B cell (primary cell): ENCODE measurements around the gene THUMPD2. TPM values are rescaled to one million over a fixed set of nuclear protein-coding genes. Genes with fewer than 3 reads are reported as not detected.

Source experiments
- ATAC-seq: fragments of 200-7000 bp; cut with Tn5 transposase; one replicate; pipeline ENCODE4 v1.10.0; 2021; ENCODE audit warnings: low read depth, mild to moderate bottlenecking, moderate number of reproducible peaks, moderate library complexity
- CTCF ChIA-PET: fragments of 350-600 bp; sonication (Branson Sonifier 250); formaldehyde crosslinking; loops from one replicate; lab custom pipeline; 2021; ENCODE audit warnings: antibody characterized with exemption, inconsistent platforms; lab: Charles Lee
- POLR2A ChIA-PET: fragments of 350-600 bp; sonication (Branson Sonifier 250); formaldehyde crosslinking; loops from one replicate; lab custom pipeline; 2021; ENCODE audit warnings: antibody characterized with exemption; lab: Charles Lee
- DNase-seq: peaks from one replicate; pipeline ENCODE4 v3.0.0; 2013
- H2AFZ ChIP-seq: 2 replicates; pipeline ENCODE4 v1.6.1; 2012; ENCODE audit warnings: mild to moderate bottlenecking, low read depth, low read length; ENCODE audit not compliant: insufficient read depth, poor library complexity, severe bottlenecking
- H3K27ac ChIP-seq, 2 donors: 1 replicate in 1 of 2; 2 replicates in 1 of 2; pipeline ENCODE4 v1.5.1; 2012 to 2013; ENCODE audit warnings: low read length in 2 of 2, mild to moderate bottlenecking in 2 of 2, moderate library complexity in 1 of 2
- H3K27me3 ChIP-seq, 4 experiments: fragments of 200-600 bp in 1 of 4; sonication (generic) in 1 of 4; replicated peaks in 1 of 4; 1 replicate in 2 of 4; 2 replicates in 2 of 4; pipeline versions ENCODE4 v1.6.1 to v1.7.0; 2013 to 2016; ENCODE audit warnings: low read length in 3 of 4, mild to moderate bottlenecking in 2 of 4, mixed read lengths in 1 of 4, moderate library complexity in 1 of 4; ENCODE audit not compliant: insufficient read depth in 4 of 4, control insufficient read depth in 3 of 4; ENCODE audit errors: control extremely low read depth in 1 of 4
- H3K36me3 ChIP-seq, 2 experiments: replicated peaks in 1 of 2; 1 replicate in 1 of 2; 2 replicates in 1 of 2; pipeline versions ENCODE4 v1.6.1 to v1.7.1; 2013; ENCODE audit warnings: low read length in 1 of 2; ENCODE audit not compliant: insufficient read depth in 2 of 2, control insufficient read depth in 1 of 2; ENCODE audit errors: control extremely low read depth in 1 of 2, extremely low read depth in 1 of 2
- H3K4me1 ChIP-seq, 2 donors: fragments of 200-600 bp in 1 of 2; sonication (generic) in 1 of 2; 1 replicate in 1 of 2; 2 replicates in 1 of 2; pipeline versions ENCODE4 v1.5.1 to v1.6.1; 2013 to 2017; ENCODE audit warnings: low read length in 2 of 2; ENCODE audit not compliant: control insufficient read depth in 2 of 2, insufficient read depth in 2 of 2
- H3K4me2 ChIP-seq: replicated peaks from 2 replicates; pipeline ENCODE3; 2012; ENCODE audit warnings: mild to moderate bottlenecking, low read depth, low read length; ENCODE audit not compliant: poor library complexity, severe bottlenecking
- H3K4me3 ChIP-seq, 5 experiments: fragments of 200-600 bp in 1 of 5; sonication (generic) in 1 of 5; 1 replicate in 3 of 5; 2 replicates in 2 of 5; pipeline versions ENCODE4 v1.5.1 to v1.7.0; 2011 to 2016; ENCODE audit warnings: low read length in 4 of 5, mild to moderate bottlenecking in 4 of 5, low read depth in 2 of 5, control low read depth in 1 of 5, moderate library complexity in 1 of 5; ENCODE audit not compliant: insufficient read depth in 1 of 5; ENCODE audit errors: control extremely low read depth in 1 of 5, extremely low read depth in 1 of 5
- H3K79me2 ChIP-seq: fragments of 200-600 bp; sonication (generic); one replicate; pipeline ENCODE4 v1.6.0; 2016; ENCODE audit warnings: low read length; ENCODE audit not compliant: control insufficient read depth, insufficient read depth
- H3K9ac ChIP-seq: fragments of 200-600 bp; sonication (generic); 2 replicates; pipeline ENCODE4 v1.6.1; 2017; ENCODE audit warnings: mild to moderate bottlenecking, low read length, moderate library complexity
- H3K9me3 ChIP-seq, 3 donors: one replicate each; pipeline versions ENCODE4 v1.6.1 to v1.7.1; 2013; ENCODE audit warnings: low read length in 2 of 3; ENCODE audit not compliant: control insufficient read depth in 2 of 3, insufficient read depth in 1 of 3; ENCODE audit errors: control extremely low read depth in 1 of 3
- H4K20me1 ChIP-seq: 2 replicates; pipeline ENCODE4 v1.6.0; 2012; ENCODE audit warnings: mild to moderate bottlenecking, low read length; ENCODE audit not compliant: insufficient read depth, control insufficient read depth, poor library complexity, severe bottlenecking
- H3K27ac Mint-ChIP-seq: one replicate; pipeline ENCODE4 v1.8.0; 2021; ENCODE audit warnings: mixed read lengths
- H3K27me3 Mint-ChIP-seq: one replicate; pipeline ENCODE4 v1.8.0; 2021; ENCODE audit warnings: mixed read lengths
- H3K4me1 Mint-ChIP-seq: one replicate; pipeline ENCODE4 v1.8.0; 2021; ENCODE audit warnings: mixed read lengths
- H3K4me3 Mint-ChIP-seq: one replicate; pipeline ENCODE4 v1.8.0; 2021; ENCODE audit warnings: mixed read lengths
- H3K9me3 Mint-ChIP-seq: one replicate; pipeline ENCODE4 v1.8.0; 2022; ENCODE audit warnings: mixed read lengths; ENCODE audit not compliant: insufficient read depth
- EZH2 ChIP-seq: IDR thresholded peaks from 2 replicates; pipeline ENCODE4 v1.6.1; 2012; ENCODE audit warnings: borderline replicate concordance, low read depth, mild to moderate bottlenecking, moderate library complexity, low read length; ENCODE audit not compliant: insufficient read depth, poor library complexity, severe bottlenecking
- WGBS: methylation state at CpG from one replicate; pipeline ENCODE4 v1.1.5; 2013; ENCODE audit warnings: missing lambda C conversion rate; ENCODE audit not compliant: insufficient coverage; 5-methylcytosine and 5-hydroxymethylcytosine counted together
- intact Hi-C: fragments of 100-400 bp; cut with micrococcal nuclease; formaldehyde crosslinking; loops from one replicate; pipeline ENCODE4 v1.10.0; 2022
- polyA plus RNA-seq: library from polyadenylated mRNA; depleted of rRNA; stranded (reverse); fragments of >200 nt; gene quantifications from 2 replicates; pipeline ENCODE4 v1.2.3, GENCODE V29; 2012
- total RNA-seq, 2 donors: library from RNA; stranded (reverse); fragments of 120-200 nt in 1 of 2; gene quantifications; 1 replicate in 1 of 2; 2 replicates in 1 of 2; pipeline versions ENCODE4 v1.2.3 to v1.2.4, GENCODE V29; 2013 to 2022
- TF ChIP-seq, protein P1 (sequence below): fragments of 200-600 bp; IDR thresholded peaks from one replicate; pipeline ENCODE4 v1.8.0; 2022; ENCODE audit warnings: antibody characterized with exemption, mild to moderate bottlenecking

The THUMPD2 gene
- total and polyA plus RNA-seq, 2 donors (not counting 1 experiment from before 2014, with no cell fraction given), result 11.0 to 14.8 TPM

GRCh38 chr2:39723946-39724827 lies 54.9 kb downstream of the THUMPD2 start:
- POLR2A ChIA-PET, result interaction anchor here (0.5 kb wide), 1 partner anchor 174 kb away, joined by 4 read pairs; no protein-coding TSS in a partner anchor
- Histone ChIP-seq H3K4me3 (no peak overlapping the region), H3K4me2 (no peak overlapping the region), H3K36me3 (no peaks in the 10 kb centered on the region), H3K9ac (no peak overlapping the region), H3K27me3 (no peaks in the 10 kb centered on the region), H3K27ac (no peak overlapping the region), H2AFZ (no peak overlapping the region), H3K4me1 (peaks cover 0 to 12% of the 10 kb centered on the region in 2 donors), H4K20me1 (no peaks in the 10 kb centered on the region), H3K79me2 (no peaks in the 10 kb centered on the region), H3K9me3 (no peaks in the 10 kb centered on the region)
- ATAC-seq, result no peak
- Mint-ChIP-seq H3K27ac (no peak overlapping the region), H3K4me1 (peaks cover 9% of the 10 kb centered on the region), H3K9me3 (no peaks in the 10 kb centered on the region), H3K27me3 (peaks cover 16% of the 10 kb centered on the region), H3K4me3 (no peak overlapping the region)
- 83% methylated on average over 3 of the region's 9 CpGs for WGBS
- intact Hi-C loops, result no loop called here
- CTCF ChIA-PET, result no interaction called here
- DNase-seq, result no peak
- TF ChIP-seq EZH2, result no peak
- TF ChIP-seq, protein P1, sequence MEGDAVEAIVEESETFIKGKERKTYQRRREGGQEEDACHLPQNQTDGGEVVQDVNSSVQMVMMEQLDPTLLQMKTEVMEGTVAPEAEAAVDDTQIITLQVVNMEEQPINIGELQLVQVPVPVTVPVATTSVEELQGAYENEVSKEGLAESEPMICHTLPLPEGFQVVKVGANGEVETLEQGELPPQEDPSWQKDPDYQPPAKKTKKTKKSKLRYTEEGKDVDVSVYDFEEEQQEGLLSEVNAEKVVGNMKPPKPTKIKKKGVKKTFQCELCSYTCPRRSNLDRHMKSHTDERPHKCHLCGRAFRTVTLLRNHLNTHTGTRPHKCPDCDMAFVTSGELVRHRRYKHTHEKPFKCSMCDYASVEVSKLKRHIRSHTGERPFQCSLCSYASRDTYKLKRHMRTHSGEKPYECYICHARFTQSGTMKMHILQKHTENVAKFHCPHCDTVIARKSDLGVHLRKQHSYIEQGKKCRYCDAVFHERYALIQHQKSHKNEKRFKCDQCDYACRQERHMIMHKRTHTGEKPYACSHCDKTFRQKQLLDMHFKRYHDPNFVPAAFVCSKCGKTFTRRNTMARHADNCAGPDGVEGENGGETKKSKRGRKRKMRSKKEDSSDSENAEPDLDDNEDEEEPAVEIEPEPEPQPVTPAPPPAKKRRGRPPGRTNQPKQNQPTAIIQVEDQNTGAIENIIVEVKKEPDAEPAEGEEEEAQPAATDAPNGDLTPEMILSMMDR, result no peak

GRCh38 chr2:39723497-39723896 lies 55.6 kb downstream of the THUMPD2 start:
- Mint-ChIP-seq H3K4me1 (peaks cover 4% of the 10 kb centered on the region), H3K27ac (no peak overlapping the region), H3K4me3 (no peak overlapping the region), H3K9me3 (no peaks in the 10 kb centered on the region), H3K27me3 (peaks cover 16% of the 10 kb centered on the region)
- H3K4me3 ChIP-seq, result no peak overlapping the region
- WGBS, result 100% methylated on average over 1 of the region's 2 CpGs
- H3K9ac ChIP-seq, result no peak overlapping the region
- H3K27me3 ChIP-seq, result no peaks in the 10 kb centered on the region
- H4K20me1 ChIP-seq, result no peaks in the 10 kb centered on the region
- TF ChIP-seq, protein P1, result no peak
- TF ChIP-seq EZH2, result no peak
- DNase-seq (no peak), ATAC-seq (no peak)
- no peak overlapping the region for H3K27ac ChIP-seq
- ChIA-PET POLR2A (no interaction called here), CTCF (no interaction called here)
- H3K36me3 ChIP-seq, result no peaks in the 10 kb centered on the region
- H3K4me2 ChIP-seq, result no peak overlapping the region
- no peak overlapping the region for H2AFZ ChIP-seq
- intact Hi-C loops, result no loop called here
- H3K4me1 ChIP-seq, result peaks cover 0 to 5% of the 10 kb centered on the region in 2 donors
- H3K79me2 ChIP-seq, result no peaks in the 10 kb centered on the region
- H3K9me3 ChIP-seq, result no peaks in the 10 kb centered on the region
